Activated T-cell treated with anti-CD3 and anti-CD28 coated beads, Interleukin-2, amount 50 U/mL, for 48 hours (primary cell): Measurements from ENCODE around the gene HTATIP2.
"Not testable (repeated sequence)": the region's sequence is repeated elsewhere in the genome, so short reads cannot be mapped to it uniquely, and the experiment has no call there.

Experiments
- DNase-seq, 2 experiments: peaks; one replicate each; pipeline ENCODE4 v3.0.0-alpha.2; 2020

The HTATIP2 gene

DNA sequence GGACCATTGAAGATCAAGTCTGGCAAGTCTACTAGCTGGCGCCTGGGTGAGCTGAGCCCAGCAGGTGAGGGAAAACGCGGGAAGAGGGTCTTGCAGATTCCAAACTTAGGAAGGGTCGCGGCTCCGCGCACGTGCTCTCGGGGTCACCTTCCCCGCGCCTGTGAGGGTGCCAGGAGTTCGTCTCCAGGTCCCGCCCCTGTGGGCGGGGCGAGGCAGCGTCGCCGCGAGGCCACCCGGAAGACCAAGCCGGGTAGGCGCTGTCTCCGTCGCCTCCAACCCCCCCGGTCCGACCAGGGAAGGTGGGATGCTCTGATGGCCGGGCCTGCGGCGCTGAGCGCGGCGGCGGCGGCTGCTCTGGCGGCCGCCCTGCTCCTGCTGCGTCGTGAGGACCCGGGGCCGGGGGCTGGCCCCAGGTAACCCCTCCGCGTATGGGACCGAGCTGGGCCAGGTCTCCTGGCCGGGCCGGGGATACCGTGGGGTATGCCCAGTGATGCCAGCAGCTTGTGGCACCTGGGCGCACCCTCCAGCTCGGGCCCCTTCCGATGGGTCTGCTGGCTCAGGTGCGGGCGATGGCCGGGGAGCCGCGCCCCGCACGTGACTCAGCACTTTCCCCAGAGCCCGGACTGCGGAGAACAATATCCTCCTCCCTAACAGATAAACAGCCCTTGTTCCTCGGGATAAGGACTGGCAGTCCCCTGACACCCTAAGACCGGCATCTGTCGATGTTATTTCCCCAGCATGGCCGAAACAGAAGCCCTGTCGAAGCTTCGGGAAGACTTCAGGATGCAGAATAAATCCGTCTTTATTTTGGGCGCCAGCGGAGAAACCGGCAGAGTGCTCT is at the start of gene HTATIP2:
TSS of gene HTATIP2 (plus strand) at position 215 of the 841 bp plus-strand sequence. CDS start at position 739, 524 bp downstream.
- DNase-seq = peak; percentile 81 to 85

DNA sequence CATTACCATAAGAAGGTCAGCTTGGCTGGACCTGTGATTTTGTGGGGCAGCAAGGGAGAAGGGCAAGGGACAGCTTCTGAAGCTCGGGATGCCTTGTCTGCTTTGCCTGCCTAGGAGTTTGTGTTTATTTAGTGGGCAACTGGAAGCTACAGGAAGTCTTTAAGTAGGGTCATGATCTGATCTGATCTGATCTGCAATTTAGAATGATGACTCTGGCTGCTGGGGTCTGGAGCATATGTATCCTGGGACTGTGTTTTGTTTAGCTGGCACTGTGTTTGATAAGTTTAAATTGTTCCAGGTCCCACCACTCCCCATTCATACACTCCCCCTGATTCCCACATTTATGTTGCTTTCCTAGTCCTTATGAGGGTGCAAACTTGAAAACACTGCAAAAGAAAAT is 47.7 kb upstream of the HTATIP2 start:
- no peak for DNase-seq

DNA sequence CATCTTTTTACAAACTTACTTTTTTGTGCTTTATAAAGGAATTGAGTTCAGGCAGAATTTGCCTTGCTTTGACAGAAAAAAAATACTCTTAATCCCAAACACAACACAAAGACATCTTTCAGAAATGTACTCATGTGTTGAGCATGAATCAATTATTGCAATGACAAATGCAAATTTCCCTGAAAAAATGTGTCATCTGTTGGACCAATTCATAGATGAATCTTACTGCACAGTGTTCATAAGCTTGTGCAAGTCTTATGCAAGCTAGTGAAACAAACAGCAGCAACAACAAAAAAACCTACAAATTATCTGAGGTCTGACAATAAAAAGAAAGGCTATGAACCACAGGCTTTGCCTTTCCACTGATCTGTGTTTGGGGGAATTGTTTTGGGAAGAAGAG is 42.3 kb upstream of the HTATIP2 start:
- DNase-seq = no peak

DNA sequence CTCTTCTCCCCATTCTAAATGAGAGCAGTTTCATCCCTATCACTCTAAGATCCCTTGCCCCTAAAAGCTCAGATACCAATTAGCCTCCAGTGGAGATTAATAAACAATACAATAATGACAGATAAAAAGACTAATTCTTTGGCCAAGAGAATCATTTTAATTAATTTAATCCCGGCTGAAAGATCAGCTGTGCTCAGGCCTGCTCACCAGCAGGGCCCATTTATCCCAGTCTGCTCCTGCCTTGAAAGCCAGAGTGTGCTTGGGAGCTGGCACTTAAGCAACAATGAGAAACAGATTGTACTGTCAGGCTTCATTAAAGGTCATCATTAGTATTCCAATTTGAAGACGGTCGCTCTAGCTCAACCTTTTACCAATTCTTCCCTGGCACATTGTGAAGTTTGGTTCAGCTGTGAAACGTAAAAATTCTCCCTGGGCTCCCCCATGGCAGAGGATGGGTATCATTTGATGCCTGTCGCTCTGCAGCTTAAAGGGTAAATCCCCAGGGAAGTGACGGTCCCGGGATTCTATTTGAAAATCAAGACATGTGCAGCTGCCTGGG is 36.1 kb upstream of the HTATIP2 start:
- no peak for DNase-seq

DNA sequence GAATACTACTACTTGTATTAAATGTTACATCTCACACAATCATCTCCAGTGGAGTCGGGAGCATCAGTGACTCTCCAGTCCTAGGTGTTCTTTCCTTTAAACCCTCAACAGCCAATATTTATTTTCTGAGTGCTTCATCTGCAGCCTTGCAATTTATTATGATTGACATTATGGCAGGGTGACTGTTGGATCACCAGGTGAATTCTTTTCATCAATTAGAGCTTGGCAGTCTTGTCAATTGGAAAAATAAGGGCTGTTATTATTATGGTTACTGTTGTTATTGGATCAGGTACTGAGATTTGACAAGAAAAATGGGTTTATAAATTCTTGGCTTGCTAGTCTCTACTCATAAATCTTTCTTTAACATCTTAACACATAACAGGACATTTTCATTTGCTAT is 27.5 kb upstream of the HTATIP2 start:
- no peak for DNase-seq

DNA sequence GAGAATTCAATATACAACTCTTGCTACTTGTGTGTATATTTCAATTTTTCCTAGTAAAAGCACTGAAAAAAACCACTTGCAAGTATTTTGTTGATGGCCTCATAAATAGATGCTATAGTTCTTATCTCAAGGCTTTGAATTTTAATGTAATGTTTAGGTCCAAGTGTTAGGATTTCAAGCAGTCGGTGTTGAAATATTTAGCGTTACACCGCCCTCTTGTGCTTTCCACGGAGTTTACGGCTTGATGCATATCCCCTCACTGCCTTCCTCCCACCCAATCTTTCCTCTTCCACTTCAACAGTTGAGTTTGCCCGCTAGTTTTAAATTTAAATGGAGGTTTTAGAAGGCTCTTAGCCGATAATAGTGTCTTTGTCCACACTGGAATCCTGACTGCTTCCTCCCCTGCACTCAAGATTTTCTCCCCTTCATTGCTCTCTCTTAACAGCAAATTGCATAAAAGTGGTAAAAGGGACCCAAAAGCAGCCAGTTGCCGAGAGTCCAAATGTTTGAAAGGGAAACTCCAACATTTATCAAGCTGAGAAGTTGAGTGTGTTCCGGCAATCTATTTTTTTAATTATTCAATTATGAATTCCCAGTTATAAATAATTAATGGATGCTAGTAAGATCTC is 25.9 kb upstream of the HTATIP2 start:
- DNase-seq = no peak

DNA sequence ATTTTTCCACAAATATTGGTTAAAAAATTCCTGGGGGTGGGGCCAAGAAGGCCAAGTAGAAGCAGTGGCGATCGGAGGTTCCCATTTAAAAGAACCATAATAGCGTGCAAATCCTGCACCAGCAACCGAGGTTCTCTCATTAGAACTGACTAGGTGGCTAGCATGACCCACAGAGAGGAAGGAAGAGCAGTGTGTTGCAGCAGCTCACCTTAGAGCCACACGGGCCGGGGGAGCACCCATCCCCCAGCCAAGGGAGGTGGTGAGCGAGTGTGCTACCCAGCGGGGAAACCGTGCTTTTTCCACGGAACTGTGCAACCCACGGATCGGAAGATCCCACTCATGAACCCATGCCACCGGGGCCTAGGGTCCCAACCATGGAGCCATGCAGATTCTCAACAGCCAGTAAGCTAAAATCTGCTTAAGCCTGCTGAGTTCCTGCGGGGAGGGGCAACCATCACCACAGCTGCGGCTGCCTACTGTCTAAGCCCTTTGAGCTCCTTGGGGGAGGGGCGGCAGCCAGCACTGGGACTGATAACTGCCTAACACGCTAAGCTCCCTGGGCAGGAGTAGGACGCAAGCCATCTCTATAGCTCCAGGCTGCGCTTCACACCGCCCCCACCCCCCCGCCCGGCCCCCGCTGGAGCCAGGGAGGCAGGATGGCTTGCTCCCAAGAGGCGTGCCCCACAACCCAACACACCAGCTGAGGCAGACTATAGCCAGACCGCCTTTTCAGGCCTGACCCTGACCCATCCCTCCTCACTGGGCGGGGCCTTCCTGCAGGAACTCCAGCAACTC is 21.0 kb upstream of the HTATIP2 start:
- no peak for DNase-seq

DNA sequence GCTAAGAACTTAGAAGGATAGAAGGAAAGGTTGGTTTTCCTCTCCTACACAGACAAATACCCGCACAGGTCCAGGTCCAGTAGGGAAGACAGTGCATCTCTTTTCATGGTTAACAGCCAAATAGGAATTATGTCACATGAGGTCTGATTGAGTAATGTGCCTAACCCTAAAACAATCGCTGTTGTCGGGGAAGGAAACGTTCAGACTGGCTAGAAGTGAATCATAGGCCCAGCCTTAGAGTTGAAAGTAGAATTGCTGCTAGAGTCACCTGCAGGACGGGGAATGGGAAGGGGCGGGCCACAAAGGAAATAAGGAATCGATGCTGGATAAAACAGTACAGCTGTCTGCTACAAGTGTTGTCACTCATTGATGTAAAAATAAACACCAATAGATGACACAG is 12.4 kb upstream of the HTATIP2 start:
- DNase-seq = no peak

DNA sequence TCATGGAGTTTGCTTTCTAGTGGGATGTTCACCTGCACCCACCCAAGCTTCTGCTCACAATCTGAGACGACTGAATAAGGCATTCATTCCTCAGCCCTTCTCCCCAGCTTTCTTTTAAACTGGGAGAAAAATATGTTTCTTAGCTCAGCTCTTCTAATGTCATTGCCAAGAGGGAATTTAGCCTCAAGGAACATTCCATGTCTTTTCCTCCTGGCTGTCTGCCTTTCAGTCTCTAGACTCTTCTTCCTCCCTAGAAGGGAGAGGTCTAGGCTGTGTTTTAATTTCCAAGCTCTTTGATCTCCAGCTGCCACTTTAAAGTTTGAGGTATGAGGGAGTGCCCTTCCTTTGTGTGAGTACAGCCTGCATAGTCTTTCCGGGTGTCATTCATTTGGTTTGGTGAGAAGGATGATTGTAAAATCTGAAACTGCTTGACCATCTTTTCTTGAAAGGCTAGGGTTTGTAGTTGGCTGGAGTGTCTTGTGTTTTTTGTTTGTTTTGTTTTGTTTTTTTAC is 11.7 kb upstream of the HTATIP2 start:
- no peak for DNase-seq

DNA sequence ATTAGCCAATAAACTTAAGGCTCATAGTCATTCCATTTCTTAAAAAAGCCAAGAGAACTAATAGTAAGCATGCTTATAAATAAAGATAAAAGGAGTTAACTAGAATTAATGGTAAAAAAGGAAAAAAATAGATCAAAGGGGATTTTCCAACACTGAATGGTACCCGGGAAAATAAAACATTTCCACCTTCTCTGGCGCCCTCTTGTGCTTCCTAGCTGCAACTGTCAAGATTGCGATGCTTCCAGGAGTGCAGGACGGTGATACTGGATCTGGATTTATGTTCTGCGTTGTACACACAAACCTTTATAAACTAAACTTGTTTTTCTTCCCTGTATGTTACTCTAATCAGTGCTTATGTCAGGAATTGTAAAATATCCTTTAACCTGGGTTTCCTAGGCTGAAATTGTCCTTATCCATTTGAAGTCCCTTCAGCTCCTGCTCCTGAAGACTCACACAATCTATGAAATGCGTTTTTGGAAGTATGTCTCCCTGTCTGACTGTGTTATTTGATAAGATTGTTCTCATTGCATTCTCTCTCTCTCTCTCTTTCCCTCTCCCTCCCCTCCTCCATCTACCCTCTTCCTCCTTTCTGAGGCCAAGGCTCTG is 9.6 kb upstream of the HTATIP2 start:
- peak in 1 of 2 experiments; percentile 34 for DNase-seq

DNA sequence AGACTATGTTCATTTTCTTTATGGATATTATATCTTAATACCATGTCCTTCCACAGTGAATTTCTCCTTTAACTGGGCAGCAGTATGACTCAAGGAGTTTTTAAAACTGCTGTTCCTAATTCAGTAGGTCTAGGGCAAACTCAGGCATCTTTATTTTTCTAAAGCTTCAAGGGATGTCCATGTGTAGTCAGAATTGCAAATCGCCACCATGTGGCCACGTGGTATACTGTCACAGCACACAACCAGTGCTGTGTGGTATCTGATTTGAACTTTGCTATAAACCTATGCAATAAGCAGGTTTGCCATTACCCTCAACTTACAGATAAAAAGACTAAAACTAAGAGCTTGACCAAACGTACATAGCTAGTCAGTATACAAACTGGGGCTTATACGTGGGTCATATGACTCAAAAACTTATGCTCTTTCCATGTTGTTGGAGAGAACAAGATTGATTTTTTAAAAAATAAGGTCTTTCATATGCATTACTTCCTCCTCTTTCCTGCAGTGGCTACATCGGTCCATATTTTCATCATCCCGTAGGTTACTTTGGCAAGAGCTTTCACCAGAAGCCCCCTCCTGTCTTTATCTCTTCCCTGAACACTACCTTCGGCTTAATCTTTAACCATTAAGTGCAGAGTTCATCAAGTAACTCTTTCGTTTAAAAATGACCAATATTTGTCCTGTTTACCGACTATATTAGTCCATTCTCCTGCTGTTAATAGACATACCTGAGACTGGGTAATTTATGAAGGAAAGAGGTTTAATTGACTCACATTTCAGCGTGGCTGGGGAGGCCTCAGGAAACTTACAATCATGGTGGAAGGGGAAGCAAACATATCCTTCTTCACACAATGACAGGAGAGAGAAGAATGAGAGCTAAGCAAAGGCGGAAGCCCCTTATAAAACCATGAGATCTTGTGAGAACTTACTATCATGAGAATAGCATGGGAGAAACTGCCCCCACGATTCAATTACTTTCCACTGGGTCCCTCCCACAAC is 8.0 kb upstream of the HTATIP2 start:
- DNase-seq = peak; percentile 29 to 39

DNA sequence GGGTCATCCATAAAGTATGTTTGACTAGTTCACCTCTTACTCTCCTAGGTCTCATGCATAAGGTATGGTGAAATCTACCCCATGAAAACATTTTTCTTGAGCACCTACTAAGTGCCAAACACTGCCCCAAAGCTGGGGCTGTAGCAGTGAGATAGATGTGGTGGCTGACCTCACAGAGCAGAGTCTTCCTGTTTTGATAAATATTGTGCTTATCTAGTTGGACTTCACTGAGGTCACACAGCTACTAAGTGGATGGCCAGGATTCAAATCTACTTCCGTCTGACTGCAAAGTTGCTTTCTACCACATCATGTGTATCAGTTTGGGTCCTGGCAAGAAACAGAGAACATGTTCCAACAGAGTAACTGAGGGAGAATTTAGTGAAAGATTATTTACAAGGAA is 6.4 kb upstream of the HTATIP2 start:
- no peak for DNase-seq

DNA sequence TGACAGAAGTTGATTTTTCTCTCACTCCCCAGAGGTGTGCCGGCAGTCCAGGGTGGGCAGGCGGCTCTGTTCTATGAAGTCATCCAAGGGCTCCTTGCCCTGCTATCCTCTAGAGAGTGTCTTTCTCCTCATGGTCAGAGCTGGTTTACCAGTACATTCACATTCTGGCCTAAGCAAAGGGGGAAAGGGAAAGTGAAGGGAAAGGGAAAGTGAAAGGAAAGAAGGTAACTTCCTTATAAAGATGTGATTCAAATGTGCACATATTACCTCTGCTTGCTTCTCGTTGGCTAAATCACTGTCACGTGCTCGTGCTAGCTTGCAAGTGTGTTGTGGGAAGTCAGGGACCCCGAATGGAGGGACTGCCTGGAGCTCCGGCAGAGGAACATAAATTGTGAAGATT is 2.9 kb upstream of the HTATIP2 start:
- peak in 1 of 2 experiments; percentile 27 for DNase-seq

DNA sequence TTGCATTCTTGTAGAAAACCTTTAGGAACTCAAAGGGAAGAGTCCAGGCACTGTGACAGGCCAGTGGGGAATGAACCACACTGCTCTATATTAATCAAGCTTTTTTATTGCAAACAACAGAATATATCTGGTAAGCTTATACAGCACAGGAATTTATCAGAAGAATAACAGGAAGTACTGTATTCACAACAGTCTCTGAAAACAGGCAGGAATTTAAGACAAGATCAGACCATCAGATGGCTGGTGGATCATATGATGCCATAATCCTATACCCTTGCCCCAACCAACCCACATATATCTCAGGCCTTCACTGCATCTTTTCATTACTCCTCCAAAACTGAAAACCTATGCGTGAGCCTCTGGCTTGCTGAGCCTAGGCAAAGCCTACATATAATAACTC is 1.0 kb upstream of the HTATIP2 start:
- DNase-seq = no peak

DNA sequence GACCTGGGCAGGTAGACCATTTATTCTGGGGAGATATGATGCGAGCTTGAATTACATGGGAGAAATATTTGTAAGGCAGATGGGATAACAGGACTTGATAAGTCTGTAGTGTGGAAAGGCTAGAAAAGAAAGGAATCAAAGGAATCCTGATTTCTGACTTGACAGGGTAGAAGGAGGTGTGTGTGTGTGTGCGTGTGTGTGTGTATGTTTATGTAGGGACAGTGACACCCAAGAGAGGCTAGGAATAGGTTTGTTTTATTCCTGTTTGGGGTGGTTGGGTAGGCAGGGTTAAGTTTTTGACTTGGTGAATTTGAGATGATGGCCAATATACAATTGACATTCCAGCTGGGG is 390 bp upstream of the HTATIP2 start:
- DNase-seq = no peak

DNA sequence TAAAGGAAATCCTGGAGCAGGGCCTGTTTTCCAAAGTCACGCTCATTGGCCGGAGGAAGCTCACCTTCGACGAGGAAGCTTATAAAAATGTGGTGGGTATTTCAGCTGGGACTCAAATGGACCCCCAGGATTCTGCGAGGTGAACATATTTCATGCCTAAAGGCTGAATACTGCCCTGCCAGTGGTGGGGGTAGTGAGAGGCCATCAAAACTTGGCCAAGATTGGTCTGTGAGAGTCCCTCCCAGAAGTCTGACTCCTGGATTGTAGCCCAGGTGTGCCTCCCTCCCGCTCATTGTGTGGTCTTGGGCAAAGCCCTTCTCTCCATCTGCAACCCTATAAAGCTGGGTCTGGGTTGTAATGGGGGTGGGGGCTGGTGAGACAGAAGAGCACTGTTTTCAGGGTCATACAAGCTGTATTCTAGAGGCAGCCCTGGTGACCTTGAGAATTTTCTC is 853 bp downstream of the HTATIP2 start:
- DNase-seq = peak in 1 of 2 experiments; percentile 27

DNA sequence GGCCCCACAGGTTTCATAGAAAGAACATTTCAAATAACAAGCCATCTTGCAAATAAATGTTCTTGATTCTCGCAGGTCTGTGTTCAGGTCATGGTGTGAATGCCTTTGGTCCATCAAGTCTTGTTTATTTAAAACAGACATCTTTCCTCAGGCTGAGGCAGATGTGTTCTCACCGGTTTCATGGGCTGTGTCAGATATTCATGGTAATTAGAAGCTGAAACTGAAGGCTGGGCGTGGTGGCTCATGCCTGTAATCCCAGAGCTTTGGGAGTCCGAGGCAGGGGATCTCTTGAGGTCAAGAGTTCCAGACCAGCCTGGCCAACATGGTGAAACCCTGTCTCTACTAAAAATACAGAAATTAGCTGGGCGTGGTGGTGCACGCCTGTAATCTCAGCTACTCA is 2.0 kb downstream of the HTATIP2 start:
- DNase-seq = not testable (repeated sequence)

DNA sequence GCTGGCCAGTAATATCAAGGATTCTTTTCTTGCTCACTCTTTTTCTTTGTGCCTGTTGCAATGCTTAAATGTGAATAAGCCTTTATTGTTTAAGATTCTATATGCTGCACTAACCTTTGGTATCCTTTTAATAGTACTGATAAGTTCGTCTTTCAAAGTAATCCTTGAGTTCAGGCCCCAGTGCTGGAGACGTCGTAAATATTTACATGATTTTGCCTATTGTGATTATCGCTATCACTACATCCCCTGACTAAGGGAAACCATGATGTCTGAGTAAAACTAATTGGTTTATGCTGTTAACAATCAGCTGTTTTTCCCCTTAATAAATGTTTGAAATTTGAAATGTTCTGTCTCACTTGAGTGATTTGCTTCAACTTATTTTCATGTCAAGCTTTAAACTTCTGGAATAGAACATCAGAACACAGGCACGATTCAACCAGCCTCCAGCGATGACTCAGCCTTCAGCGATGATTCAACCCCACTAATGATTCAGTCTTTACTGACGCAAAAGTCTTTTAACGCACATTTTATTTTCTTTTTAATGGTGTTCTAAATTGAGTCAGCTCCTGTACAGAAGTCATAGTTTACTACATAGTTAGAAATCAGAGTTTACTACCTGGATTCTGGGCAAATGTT is 3.9 kb downstream of the HTATIP2 start:
- peak; percentile 72 to 77 for DNase-seq

DNA sequence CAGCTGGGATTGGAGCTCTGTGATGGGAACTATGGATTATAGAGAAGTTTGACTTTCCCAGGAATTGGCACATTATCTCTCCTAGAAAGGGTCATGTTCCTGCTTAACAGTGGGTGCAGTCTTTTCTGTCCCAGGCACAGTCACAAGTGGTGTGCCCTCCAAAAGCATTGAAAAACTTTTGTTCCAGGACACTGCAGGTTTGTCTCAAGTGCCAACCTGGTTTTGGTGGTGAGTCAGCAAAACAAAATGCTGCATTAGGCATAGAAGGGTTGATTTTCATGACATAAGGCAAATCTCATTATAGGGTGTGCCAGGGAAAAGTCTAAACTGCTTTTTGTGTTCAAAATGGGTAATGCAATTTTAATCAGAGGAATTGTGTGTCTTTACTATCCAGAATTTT is 4.9 kb downstream of the HTATIP2 start:
- DNase-seq = no peak

DNA sequence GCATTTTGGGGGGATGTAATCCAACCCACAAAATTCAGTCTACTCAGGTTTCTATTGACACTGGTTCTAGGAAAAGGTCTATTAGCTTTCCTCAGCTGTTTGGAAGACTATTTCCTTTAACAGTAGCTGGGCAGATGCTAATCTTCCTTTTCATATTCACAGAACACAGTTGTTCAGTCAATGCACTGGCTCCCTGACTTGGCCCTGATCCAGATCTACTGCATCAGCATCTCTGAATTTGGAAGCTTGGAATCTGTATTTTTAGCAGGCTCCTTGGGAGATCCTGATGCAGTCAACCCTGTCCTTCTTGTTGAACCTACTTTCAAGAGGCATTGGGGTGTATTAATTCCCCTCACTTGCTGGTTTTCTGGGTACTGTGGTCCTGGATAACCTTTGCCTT is 6.3 kb downstream of the HTATIP2 start:
- no peak for DNase-seq
